ENCODE measurements around the gene CEP68. TPM values are rescaled to one million over a fixed set of nuclear protein-coding genes. Genes with fewer than 3 reads are reported as not detected.
"Not testable (repeated sequence)": the region's sequence is repeated elsewhere in the genome, so short reads cannot be mapped to it uniquely, and the experiment has no call there.

Gene CEP68
- total RNA-seq, 1 donor from 2014 or later = 38.3 TPM

GRCh38 chr2:65017335-65017734 lies 38.9 kb upstream of the CEP68 start:
- no peak overlapping the region for H3K4me3 Mint-ChIP-seq (ENCODE audit: unreplicated experiment)

DNA sequence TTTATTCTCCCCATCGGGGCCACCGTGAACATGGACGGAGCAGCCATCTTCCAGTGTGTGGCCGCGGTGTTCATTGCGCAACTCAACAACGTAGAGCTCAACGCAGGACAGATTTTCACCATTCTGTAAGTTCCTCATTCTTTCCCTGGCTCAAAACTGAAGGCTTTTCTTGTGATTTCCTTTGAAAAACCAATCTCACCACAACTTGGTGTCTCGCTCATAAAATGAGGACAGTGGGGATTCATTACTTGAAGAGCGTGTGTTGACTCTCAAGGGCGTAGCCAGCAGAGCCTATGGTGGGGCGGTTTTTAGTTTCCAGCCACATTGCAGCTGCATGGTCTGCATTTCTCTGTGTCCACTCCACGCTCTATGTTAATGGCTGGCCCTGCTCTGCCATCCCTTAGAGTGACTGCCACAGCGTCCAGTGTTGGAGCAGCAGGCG lies 38.1 kb upstream of the CEP68 start:
- Mint-ChIP-seq H3K9me3 (ENCODE audit: unreplicated experiment) (no peaks in the 10 kb centered on the region), H3K4me3 (ENCODE audit: unreplicated experiment) (peak overlapping the region; percentile 6), H3K4me1 (ENCODE audit: low read depth, unreplicated experiment) (peaks cover 9% of the 10 kb centered on the region), H3K27me3 (ENCODE audit: unreplicated experiment) (no peaks in the 10 kb centered on the region), H3K36me3 (ENCODE audit: unreplicated experiment) (peaks cover 7% of the 10 kb centered on the region), H3K27ac (ENCODE audit: unreplicated experiment) (no peak overlapping the region)
- TF ChIP-seq, protein P1, sequence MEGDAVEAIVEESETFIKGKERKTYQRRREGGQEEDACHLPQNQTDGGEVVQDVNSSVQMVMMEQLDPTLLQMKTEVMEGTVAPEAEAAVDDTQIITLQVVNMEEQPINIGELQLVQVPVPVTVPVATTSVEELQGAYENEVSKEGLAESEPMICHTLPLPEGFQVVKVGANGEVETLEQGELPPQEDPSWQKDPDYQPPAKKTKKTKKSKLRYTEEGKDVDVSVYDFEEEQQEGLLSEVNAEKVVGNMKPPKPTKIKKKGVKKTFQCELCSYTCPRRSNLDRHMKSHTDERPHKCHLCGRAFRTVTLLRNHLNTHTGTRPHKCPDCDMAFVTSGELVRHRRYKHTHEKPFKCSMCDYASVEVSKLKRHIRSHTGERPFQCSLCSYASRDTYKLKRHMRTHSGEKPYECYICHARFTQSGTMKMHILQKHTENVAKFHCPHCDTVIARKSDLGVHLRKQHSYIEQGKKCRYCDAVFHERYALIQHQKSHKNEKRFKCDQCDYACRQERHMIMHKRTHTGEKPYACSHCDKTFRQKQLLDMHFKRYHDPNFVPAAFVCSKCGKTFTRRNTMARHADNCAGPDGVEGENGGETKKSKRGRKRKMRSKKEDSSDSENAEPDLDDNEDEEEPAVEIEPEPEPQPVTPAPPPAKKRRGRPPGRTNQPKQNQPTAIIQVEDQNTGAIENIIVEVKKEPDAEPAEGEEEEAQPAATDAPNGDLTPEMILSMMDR (IDR thresholded peaks at IDR 0.05; ENCODE audit: partially characterized antibody, unreplicated experiment) = no peak
- DNase-seq = no peak

More at GRCh38 chr2:65017335-65017734, 38.9 kb upstream of the CEP68 start:
- DNase-seq = no peak
- TF ChIP-seq, protein P1 (IDR thresholded peaks at IDR 0.05; ENCODE audit: partially characterized antibody, unreplicated experiment) = no peak
- Mint-ChIP-seq H3K9me3 (ENCODE audit: unreplicated experiment) (no peaks in the 10 kb centered on the region), H3K4me1 (ENCODE audit: low read depth, unreplicated experiment) (peaks cover 9% of the 10 kb centered on the region), H3K36me3 (ENCODE audit: unreplicated experiment) (peaks cover 7% of the 10 kb centered on the region), H3K27me3 (ENCODE audit: unreplicated experiment) (no peaks in the 10 kb centered on the region), H3K27ac (ENCODE audit: unreplicated experiment) (no peak overlapping the region)

GRCh38 chr2:65019010-65019409 lies 37.2 kb upstream of the CEP68 start:
- Mint-ChIP-seq H3K9me3 (ENCODE audit: unreplicated experiment) (no peaks in the 10 kb centered on the region), H3K27ac (ENCODE audit: unreplicated experiment) (no peak overlapping the region), H3K4me3 (ENCODE audit: unreplicated experiment) (no peak overlapping the region), H3K4me1 (ENCODE audit: low read depth, unreplicated experiment) (peaks cover 11% of the 10 kb centered on the region), H3K27me3 (ENCODE audit: unreplicated experiment) (no peaks in the 10 kb centered on the region), H3K36me3 (ENCODE audit: unreplicated experiment) (peaks cover 7% of the 10 kb centered on the region)
- TF ChIP-seq, protein P1 (IDR thresholded peaks at IDR 0.05; ENCODE audit: partially characterized antibody, unreplicated experiment) = no peak
- DNase-seq = no peak

- Mint-ChIP-seq H3K27ac (ENCODE audit: unreplicated experiment) (no peak overlapping the region), H3K9me3 (ENCODE audit: unreplicated experiment) (no peaks in the 10 kb centered on the region), H3K4me1 (ENCODE audit: low read depth, unreplicated experiment) (peaks cover 11% of the 10 kb centered on the region), H3K4me3 (ENCODE audit: unreplicated experiment) (no peak overlapping the region), H3K36me3 (ENCODE audit: unreplicated experiment) (peaks cover 7% of the 10 kb centered on the region), H3K27me3 (ENCODE audit: unreplicated experiment) (no peaks in the 10 kb centered on the region)
- no peak for DNase-seq
- TF ChIP-seq, protein P1 (IDR thresholded peaks at IDR 0.05; ENCODE audit: partially characterized antibody, unreplicated experiment) = no peak
These were observed 36.5 kb upstream of the CEP68 start for GRCh38 chr2:65019675-65020195.

- not testable (repeated sequence) for H3K36me3 Mint-ChIP-seq (ENCODE audit: unreplicated experiment); H3K4me3 Mint-ChIP-seq (ENCODE audit: unreplicated experiment); H3K9me3 Mint-ChIP-seq (ENCODE audit: unreplicated experiment); H3K27ac Mint-ChIP-seq (ENCODE audit: unreplicated experiment); DNase-seq; H3K27me3 Mint-ChIP-seq (ENCODE audit: unreplicated experiment)
- peaks cover 11% of the 10 kb centered on the region for H3K4me1 Mint-ChIP-seq (ENCODE audit: low read depth, unreplicated experiment)
These were observed 36.0 kb upstream of the CEP68 start for GRCh38 chr2:65020251-65020650.

All from glutamatergic neuron (in vitro differentiated cells).